Loucy (cell line): Measurements from ENCODE around the gene USP4.

Experiments
- H2AFZ ChIP-seq: fragments of 200-600 bp; sonication (generic); 2 replicates; pipeline ENCODE4 v1.6.0; 2016; ENCODE audit warnings: antibody characterized with exemption, mild to moderate bottlenecking, low read length, moderate library complexity
- H3F3A ChIP-seq: fragments of 200-600 bp; 2 replicates; pipeline ENCODE4 v1.6.0; 2016; ENCODE audit warnings: antibody characterized with exemption, low read depth, mild to moderate bottlenecking
- H3K27me3 ChIP-seq: fragments of 200-600 bp; sonication (generic); 2 replicates; pipeline ENCODE4 v1.6.1; 2014; ENCODE audit warnings: low read length, mild to moderate bottlenecking; ENCODE audit not compliant: insufficient read depth, poor library complexity, severe bottlenecking
- H3K36me3 ChIP-seq: fragments of 200-600 bp; sonication (generic); 2 replicates; pipeline ENCODE4 v1.6.1; 2016; ENCODE audit warnings: low read length; ENCODE audit not compliant: insufficient read depth
- H3K4me1 ChIP-seq: fragments of 200-600 bp; sonication (generic); 2 replicates; pipeline ENCODE4 v1.5.1; 2014; ENCODE audit warnings: low read length, mild to moderate bottlenecking; ENCODE audit not compliant: insufficient read depth, poor library complexity, severe bottlenecking
- H3K4me2 ChIP-seq: fragments of 200-600 bp; sonication (generic); 2 replicates; pipeline ENCODE4 v1.6.0; 2014; ENCODE audit warnings: antibody characterized with exemption, low read length, low read depth, mild to moderate bottlenecking; ENCODE audit not compliant: poor library complexity, severe bottlenecking
- H3K4me3 ChIP-seq: fragments of 200-600 bp; sonication (generic); 2 replicates; pipeline ENCODE4 v1.5.1; 2014; ENCODE audit warnings: low read length, mild to moderate bottlenecking, mixed read lengths; ENCODE audit not compliant: poor library complexity, severe bottlenecking
- H3K79me2 ChIP-seq: fragments of 200-600 bp; sonication (generic); 2 replicates; pipeline ENCODE4 v1.6.1; 2014; ENCODE audit warnings: low read length; ENCODE audit not compliant: insufficient read depth
- H3K9ac ChIP-seq: fragments of 200-600 bp; sonication (generic); 2 replicates; pipeline ENCODE4 v1.6.0; 2014; ENCODE audit warnings: mild to moderate bottlenecking, low read depth, low read length, moderate library complexity; ENCODE audit not compliant: poor library complexity, severe bottlenecking
- H3K9me2 ChIP-seq: fragments of 200-600 bp; sonication (generic); replicated peaks from 2 replicates; pipeline ENCODE4 v1.6.1; 2016; ENCODE audit warnings: low read depth, low read length, mixed read lengths
- H3K9me3 ChIP-seq: fragments of 200-600 bp; sonication (generic); 2 replicates; pipeline ENCODE4 v1.6.1; 2014; ENCODE audit warnings: mild to moderate bottlenecking, antibody characterized with exemption, low read length, low read depth; ENCODE audit not compliant: insufficient read depth
- H4K20me1 ChIP-seq: fragments of 200-600 bp; sonication (generic); 2 replicates; pipeline ENCODE4 v1.6.0; 2014; ENCODE audit warnings: antibody characterized with exemption, low read length, mild to moderate bottlenecking; ENCODE audit not compliant: insufficient read depth, poor library complexity, severe bottlenecking
- EZH2phosphoT487 ChIP-seq: fragments of 200-600 bp; IDR thresholded peaks from 2 replicates; pipeline ENCODE4 v1.6.1; 2018; ENCODE audit warnings: antibody characterized with exemption, mild to moderate bottlenecking, moderate library complexity, borderline replicate concordance
- TF ChIP-seq, protein P1 (sequence below): fragments of 200-600 bp; sonication (generic); conservative IDR thresholded peaks from 2 replicates; pipeline ENCODE4 v1.5.1; 2014; ENCODE audit warnings: mild to moderate bottlenecking, antibody characterized with exemption, low read length

USP4 gene

DNA sequence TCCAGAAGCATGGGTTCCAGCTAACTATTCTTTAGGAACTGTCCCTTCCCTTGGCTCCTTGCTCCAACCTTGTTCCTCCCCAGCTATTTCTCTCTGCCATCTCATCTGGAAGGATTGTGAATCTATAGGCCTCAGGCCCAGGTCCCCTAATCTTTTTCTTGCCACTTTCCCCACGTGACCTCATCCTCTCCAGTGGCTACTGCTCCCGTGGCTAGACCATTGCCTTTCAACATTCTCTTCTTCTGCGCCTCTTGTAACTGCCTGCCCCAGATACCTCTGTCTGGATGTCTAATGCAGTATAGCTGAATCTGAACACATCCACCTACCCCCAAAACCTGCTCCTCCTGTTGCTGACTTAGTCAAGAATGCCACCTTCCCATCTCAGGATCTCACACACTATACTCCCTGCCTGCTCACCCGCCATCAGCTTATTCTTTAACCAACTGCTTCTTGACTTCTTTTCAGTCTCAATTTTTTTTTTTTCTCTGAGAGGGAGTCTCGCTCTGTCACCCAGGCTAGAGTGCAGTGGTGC lies 13.1 kb upstream of the USP4 start:
- H3F3A ChIP-seq, result no peaks in the 10 kb centered on the region
- H3K4me1 ChIP-seq, result peaks cover 6% of the 10 kb centered on the region
- H2AFZ ChIP-seq, result no peak overlapping the region
- H3K36me3 ChIP-seq, result peaks cover 8% of the 10 kb centered on the region; the same call in 1 of the 2 replicates
- H3K4me2 ChIP-seq, result no peak overlapping the region
- no peak overlapping the region for H3K4me3 ChIP-seq
- H3K9me3 ChIP-seq, result no peaks in the 10 kb centered on the region
- no peaks in the 10 kb centered on the region for H3K27me3 ChIP-seq
- no peak overlapping the region for H3K9ac ChIP-seq
- peaks cover 9% of the 10 kb centered on the region; the same call in 1 of the 2 replicates for H3K79me2 ChIP-seq
- H3K9me2 ChIP-seq, result no peaks in the 10 kb centered on the region
- no peaks in the 10 kb centered on the region for H4K20me1 ChIP-seq
- no peak for TF ChIP-seq EZH2phosphoT487
- TF ChIP-seq, protein P1, sequence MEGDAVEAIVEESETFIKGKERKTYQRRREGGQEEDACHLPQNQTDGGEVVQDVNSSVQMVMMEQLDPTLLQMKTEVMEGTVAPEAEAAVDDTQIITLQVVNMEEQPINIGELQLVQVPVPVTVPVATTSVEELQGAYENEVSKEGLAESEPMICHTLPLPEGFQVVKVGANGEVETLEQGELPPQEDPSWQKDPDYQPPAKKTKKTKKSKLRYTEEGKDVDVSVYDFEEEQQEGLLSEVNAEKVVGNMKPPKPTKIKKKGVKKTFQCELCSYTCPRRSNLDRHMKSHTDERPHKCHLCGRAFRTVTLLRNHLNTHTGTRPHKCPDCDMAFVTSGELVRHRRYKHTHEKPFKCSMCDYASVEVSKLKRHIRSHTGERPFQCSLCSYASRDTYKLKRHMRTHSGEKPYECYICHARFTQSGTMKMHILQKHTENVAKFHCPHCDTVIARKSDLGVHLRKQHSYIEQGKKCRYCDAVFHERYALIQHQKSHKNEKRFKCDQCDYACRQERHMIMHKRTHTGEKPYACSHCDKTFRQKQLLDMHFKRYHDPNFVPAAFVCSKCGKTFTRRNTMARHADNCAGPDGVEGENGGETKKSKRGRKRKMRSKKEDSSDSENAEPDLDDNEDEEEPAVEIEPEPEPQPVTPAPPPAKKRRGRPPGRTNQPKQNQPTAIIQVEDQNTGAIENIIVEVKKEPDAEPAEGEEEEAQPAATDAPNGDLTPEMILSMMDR, result no peak

DNA sequence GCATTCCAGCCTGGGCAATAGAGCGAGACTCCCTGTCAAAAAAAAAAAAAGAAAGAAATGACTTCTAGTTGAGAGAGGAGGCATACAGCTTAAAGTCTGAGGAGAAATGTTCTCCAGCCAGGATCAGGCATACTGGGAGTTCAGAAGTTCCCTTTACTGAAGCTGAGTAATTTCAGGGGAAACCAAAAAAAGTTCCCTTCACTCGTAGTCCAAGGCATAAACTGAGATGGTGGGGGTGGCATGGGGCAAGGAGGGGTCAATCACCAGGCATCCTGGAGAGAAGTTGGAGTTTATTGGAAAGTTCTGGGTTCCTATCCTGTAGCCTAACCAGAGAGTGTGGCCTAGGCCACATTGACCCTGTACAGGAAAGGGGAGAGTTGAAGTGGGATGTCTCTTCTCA lies 12.4 kb upstream of the USP4 start:
- Histone ChIP-seq H3K9me3 (no peaks in the 10 kb centered on the region), H3K4me1 (peaks cover 6% of the 10 kb centered on the region), H3K9ac (no peak overlapping the region), H3F3A (no peaks in the 10 kb centered on the region), H3K4me3 (no peak overlapping the region), H3K4me2 (no peak overlapping the region), H3K79me2 (peaks cover 5% of the 10 kb centered on the region; the same call in 1 of the 2 replicates), H3K27me3 (no peaks in the 10 kb centered on the region), H4K20me1 (no peaks in the 10 kb centered on the region), H3K36me3 (peaks cover 6% of the 10 kb centered on the region; the same call in 1 of the 2 replicates), H3K9me2 (no peaks in the 10 kb centered on the region), H2AFZ (no peak overlapping the region)
- TF ChIP-seq EZH2phosphoT487, result no peak
- TF ChIP-seq, protein P1, result no peak

DNA sequence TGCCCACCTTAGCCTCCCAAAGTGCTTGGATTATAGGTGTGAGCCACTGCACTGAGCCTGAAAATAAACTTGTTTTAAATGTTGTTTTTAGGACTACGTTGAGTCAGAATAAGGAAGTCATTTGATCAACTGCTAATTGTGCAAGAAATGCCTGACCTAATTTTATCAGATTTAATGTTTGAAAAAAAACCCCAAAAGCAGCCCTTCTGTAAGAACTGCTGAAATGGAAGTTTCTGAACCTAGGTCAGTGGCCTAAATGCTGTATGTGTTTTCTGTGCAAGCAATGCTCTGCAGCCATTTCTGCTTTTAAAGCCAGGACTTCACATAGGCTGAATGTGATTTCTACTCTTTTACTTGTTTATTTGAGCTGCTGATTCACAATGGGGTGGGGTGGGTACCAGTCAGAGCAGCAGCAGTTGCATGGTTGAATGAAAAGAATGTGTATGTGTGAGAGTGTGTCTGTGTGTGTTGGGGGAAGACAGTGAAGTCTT lies 11.7 kb upstream of the USP4 start:
- TF ChIP-seq EZH2phosphoT487, result no peak
- TF ChIP-seq, protein P1, result no peak
- H3K27me3 ChIP-seq, result no peaks in the 10 kb centered on the region
- peak overlapping the region; percentile 21; the same call in 1 of the 2 replicates for H2AFZ ChIP-seq
- no peaks in the 10 kb centered on the region for H3F3A ChIP-seq
- H3K9ac ChIP-seq, result peak overlapping the region; percentile 22
- H4K20me1 ChIP-seq, result no peaks in the 10 kb centered on the region
- peaks cover 2% of the 10 kb centered on the region; the same call in 1 of the 2 replicates for H3K79me2 ChIP-seq
- no peaks in the 10 kb centered on the region for H3K9me3 ChIP-seq
- H3K4me2 ChIP-seq, result no peak overlapping the region
- no peak overlapping the region for H3K4me3 ChIP-seq
- H3K4me1 ChIP-seq, result peaks cover 6% of the 10 kb centered on the region
- peaks cover 6% of the 10 kb centered on the region; the same call in 1 of the 2 replicates for H3K36me3 ChIP-seq
- no peaks in the 10 kb centered on the region for H3K9me2 ChIP-seq
